Neural cell (in vitro differentiated cells): ENCODE results near the gene VMP1. TPM values are rescaled to one million over a fixed set of nuclear protein-coding genes. Genes with fewer than 3 reads are reported as not detected.

Experiments used
- H2AFZ ChIP-seq: fragments of 200-600, 300-800 bp; sonication (generic), shearing (Covaris generic); 2 replicates; pipeline ENCODE4 v1.6.0; 2014; ENCODE audit warnings: low read depth, mild to moderate bottlenecking, antibody characterized with exemption, low read length, moderate library complexity
- H3F3A ChIP-seq: fragments of 200-600 bp; shearing (Covaris generic); 2 replicates; pipeline ENCODE4 v1.6.1; 2016; ENCODE audit warnings: mild to moderate bottlenecking, moderate library complexity, mixed read lengths, antibody characterized with exemption, low read length; ENCODE audit not compliant: insufficient read depth, poor library complexity, severe bottlenecking
- H3K27ac ChIP-seq: fragments of 200-600, 300-800 bp; sonication (generic), shearing (Covaris generic); 2 replicates; pipeline ENCODE4 v1.5.1; 2014; ENCODE audit warnings: mild to moderate bottlenecking, low read length, moderate library complexity
- H3K27me3 ChIP-seq: fragments of 300-800, 200-600 bp; sonication (generic), shearing (Covaris generic); 2 replicates; pipeline ENCODE4 v1.6.0; 2014; ENCODE audit warnings: mild to moderate bottlenecking, low read depth, low read length, moderate library complexity; ENCODE audit not compliant: insufficient read depth
- H3K36me3 ChIP-seq: fragments of 300-800, 200-600 bp; sonication (generic), shearing (Covaris generic); 2 replicates; pipeline ENCODE4 v1.5.1; 2014; ENCODE audit warnings: mild to moderate bottlenecking, antibody characterized with exemption, low read length, moderate library complexity; ENCODE audit not compliant: insufficient read depth
- H3K4me2 ChIP-seq: fragments of 300-800, 200-600 bp; sonication (generic), shearing (Covaris generic); 2 replicates; pipeline ENCODE4 v1.6.0; 2014; ENCODE audit warnings: mild to moderate bottlenecking, low read length
- H3K4me3 ChIP-seq: fragments of 300-800, 200-600 bp; sonication (generic), shearing (Covaris generic); 2 replicates; pipeline ENCODE4 v1.5.1; 2014; ENCODE audit warnings: mild to moderate bottlenecking, low read length, moderate library complexity
- H3K79me2 ChIP-seq: fragments of 200-600 bp; shearing (Covaris generic); replicated peaks from 2 replicates; pipeline ENCODE4 v1.6.0; 2014; ENCODE audit warnings: mild to moderate bottlenecking, low read length, moderate library complexity; ENCODE audit not compliant: insufficient read depth
- H3K9ac ChIP-seq: fragments of 300-800, 200-600 bp; sonication (generic), shearing (Covaris generic); 2 replicates; pipeline ENCODE4 v1.6.1; 2016; ENCODE audit warnings: mild to moderate bottlenecking, low read length, mixed read lengths
- H3K9me2 ChIP-seq: fragments of 200-600 bp; shearing (Covaris generic); 2 replicates; pipeline ENCODE4 v1.6.1; 2016; ENCODE audit warnings: mild to moderate bottlenecking, low read length, mixed read lengths; ENCODE audit not compliant: insufficient read depth
- H3K9me3 ChIP-seq: fragments of 200-600, 300-800 bp; sonication (generic), shearing (Covaris generic); 2 replicates; pipeline ENCODE4 v1.6.1; 2016; ENCODE audit warnings: mild to moderate bottlenecking, mixed run types, low read length, moderate library complexity, mixed read lengths
- H4K20me1 ChIP-seq: fragments of 200-600 bp; shearing (Covaris generic); 2 replicates; pipeline ENCODE4 v1.6.1; 2016; ENCODE audit warnings: mild to moderate bottlenecking, mixed run types; ENCODE audit not compliant: insufficient read depth
- CTCF ChIP-seq: fragments of 450-650 bp; IDR thresholded peaks from 2 replicates; pipeline ENCODE4 v1.5.1; 2014; ENCODE audit warnings: antibody characterized with exemption, mild to moderate bottlenecking, moderate library complexity; ENCODE audit not compliant: poor library complexity, severe bottlenecking
- EP300 ChIP-seq: fragments of 450-650 bp; conservative IDR thresholded peaks from 2 replicates; pipeline ENCODE4 v1.6.1; 2014; ENCODE audit warnings: antibody characterized with exemption, mild to moderate bottlenecking, moderate library complexity; ENCODE audit not compliant: poor library complexity, severe bottlenecking
- EZH2 ChIP-seq: fragments of 200-600, 300-800 bp; shearing (Covaris generic), sonication (generic); IDR thresholded peaks from 2 replicates; pipeline ENCODE4 v1.6.1; 2014; ENCODE audit warnings: antibody characterized with exemption, low read length, borderline replicate concordance, mild to moderate bottlenecking; ENCODE audit not compliant: insufficient read depth, poor library complexity, severe bottlenecking
- MXI1 ChIP-seq: fragments of 450-650 bp; conservative IDR thresholded peaks from 2 replicates; pipeline ENCODE4 v1.6.1; 2014; ENCODE audit warnings: antibody characterized with exemption, mild to moderate bottlenecking; ENCODE audit not compliant: poor library complexity, severe bottlenecking
- POLR2AphosphoS5 ChIP-seq: IDR thresholded peaks from 2 replicates; pipeline ENCODE4 v1.6.1; 2012
- RAD21 ChIP-seq: fragments of 450-650 bp; conservative IDR thresholded peaks from 2 replicates; pipeline ENCODE4 v1.6.1; 2014; ENCODE audit warnings: antibody characterized with exemption, mild to moderate bottlenecking, moderate library complexity
- REST ChIP-seq: IDR thresholded peaks from 2 replicates; pipeline ENCODE4 v1.6.1; 2012; ENCODE audit warnings: borderline replicate concordance
- SMC3 ChIP-seq: fragments of 450-650 bp; conservative IDR thresholded peaks from 2 replicates; pipeline ENCODE4 v1.6.1; 2014; ENCODE audit warnings: antibody characterized with exemption, mild to moderate bottlenecking, moderate library complexity; ENCODE audit not compliant: poor library complexity
- TAF1 ChIP-seq: IDR thresholded peaks from 2 replicates; pipeline ENCODE4 v1.6.1; 2012; ENCODE audit warnings: low read depth
- polyA plus RNA-seq: library from polyadenylated mRNA; depleted of rRNA; stranded (reverse); fragments of >200 nt; gene quantifications from 2 replicates; pipeline ENCODE4 v1.2.3, GENCODE V29; 2014

VMP1 gene
- polyA plus RNA-seq, 1 donor from 2014 or later = 75.9 TPM

- TF ChIP-seq POLR2AphosphoS5 = no peak
- no peak for TF ChIP-seq MXI1
- TF ChIP-seq TAF1 = no peak
- TF ChIP-seq CTCF = no peak
- H3K36me3 ChIP-seq = no peaks in the 10 kb centered on the region
- H3F3A ChIP-seq = no peaks in the 10 kb centered on the region
- peaks cover 33% of the 10 kb centered on the region for H3K79me2 ChIP-seq
- H3K4me2 ChIP-seq = no peak overlapping the region
- no peaks in the 10 kb centered on the region for H4K20me1 ChIP-seq
- no peaks in the 10 kb centered on the region for H3K27me3 ChIP-seq
- no peaks in the 10 kb centered on the region for H3K9me3 ChIP-seq
- no peak overlapping the region for H3K9ac ChIP-seq
- no peaks in the 10 kb centered on the region for H3K9me2 ChIP-seq
- H2AFZ ChIP-seq = no peak overlapping the region
- no peak overlapping the region for H3K27ac ChIP-seq
- H3K4me3 ChIP-seq = no peak overlapping the region
Observed at GRCh38 chr17:59716427-59716826, 9.0 kb downstream of the VMP1 start.

- Histone ChIP-seq H3K4me3 (no peak overlapping the region), H2AFZ (no peak overlapping the region), H3K27me3 (no peaks in the 10 kb centered on the region), H3K9ac (no peak overlapping the region), H4K20me1 (no peaks in the 10 kb centered on the region), H3K27ac (no peak overlapping the region), H3K9me2 (no peaks in the 10 kb centered on the region), H3K79me2 (peaks cover 23% of the 10 kb centered on the region), H3K4me2 (no peak overlapping the region), H3K9me3 (no peaks in the 10 kb centered on the region), H3F3A (no peaks in the 10 kb centered on the region), H3K36me3 (no peaks in the 10 kb centered on the region)
- TF ChIP-seq EZH2 (no peak), SMC3 (no peak), RAD21 (no peak), POLR2AphosphoS5 (no peak), TAF1 (no peak), CTCF (no peak), REST (no peak), EP300 (no peak), MXI1 (no peak)
Observed at GRCh38 chr17:59719526-59719925, 12.1 kb downstream of the VMP1 start.
